PC-9 (cell line): Measurements from ENCODE around the gene LGALS9B.
"Not testable (repeated sequence)": the region's sequence is repeated elsewhere in the genome, so short reads cannot be mapped to it uniquely, and the experiment has no call there.

Source experiments
- EZH2 ChIP-seq: fragments of 200-600 bp; sonication (generic); IDR thresholded peaks from 2 replicates; pipeline ENCODE4 v1.8.0; 2017; ENCODE audit warnings: antibody characterized with exemption, low read depth
- TF ChIP-seq, protein P1 (sequence below): fragments of 200-600 bp; sonication (generic); conservative IDR thresholded peaks from 2 replicates; pipeline ENCODE4 v1.6.1; 2017; ENCODE audit warnings: mixed run types, antibody characterized with exemption, mild to moderate bottlenecking, moderate library complexity

DNA sequence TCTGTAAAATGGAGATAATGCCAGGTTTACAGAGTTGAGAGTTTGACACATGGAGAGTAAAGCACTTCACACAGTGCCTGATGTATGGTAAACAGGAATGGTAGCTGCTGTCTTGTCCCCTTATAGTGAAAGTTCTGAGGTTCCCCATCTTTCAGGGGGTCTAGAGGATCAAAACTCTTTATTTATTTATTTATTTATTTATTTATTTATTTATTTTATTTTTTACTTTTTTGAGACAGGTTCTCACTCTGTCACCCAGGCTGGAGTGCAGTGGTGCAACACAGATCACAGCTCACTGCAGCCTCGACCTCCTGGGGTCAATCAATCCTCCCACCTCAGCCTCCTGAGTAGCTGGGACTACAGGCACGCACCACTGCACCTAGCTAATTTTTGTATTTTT lies 40.1 kb downstream of the LGALS9B start:
- TF ChIP-seq, protein P1, sequence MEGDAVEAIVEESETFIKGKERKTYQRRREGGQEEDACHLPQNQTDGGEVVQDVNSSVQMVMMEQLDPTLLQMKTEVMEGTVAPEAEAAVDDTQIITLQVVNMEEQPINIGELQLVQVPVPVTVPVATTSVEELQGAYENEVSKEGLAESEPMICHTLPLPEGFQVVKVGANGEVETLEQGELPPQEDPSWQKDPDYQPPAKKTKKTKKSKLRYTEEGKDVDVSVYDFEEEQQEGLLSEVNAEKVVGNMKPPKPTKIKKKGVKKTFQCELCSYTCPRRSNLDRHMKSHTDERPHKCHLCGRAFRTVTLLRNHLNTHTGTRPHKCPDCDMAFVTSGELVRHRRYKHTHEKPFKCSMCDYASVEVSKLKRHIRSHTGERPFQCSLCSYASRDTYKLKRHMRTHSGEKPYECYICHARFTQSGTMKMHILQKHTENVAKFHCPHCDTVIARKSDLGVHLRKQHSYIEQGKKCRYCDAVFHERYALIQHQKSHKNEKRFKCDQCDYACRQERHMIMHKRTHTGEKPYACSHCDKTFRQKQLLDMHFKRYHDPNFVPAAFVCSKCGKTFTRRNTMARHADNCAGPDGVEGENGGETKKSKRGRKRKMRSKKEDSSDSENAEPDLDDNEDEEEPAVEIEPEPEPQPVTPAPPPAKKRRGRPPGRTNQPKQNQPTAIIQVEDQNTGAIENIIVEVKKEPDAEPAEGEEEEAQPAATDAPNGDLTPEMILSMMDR: not testable (repeated sequence)
- not testable (repeated sequence) for TF ChIP-seq EZH2
